GM23248 (cell line): ENCODE results near the gene ARID4B.

Experiments used
- EZH2 ChIP-seq: fragments of 200-600 bp; sonication (generic); IDR thresholded peaks from 2 replicates; pipeline ENCODE4 v1.6.1; 2018; ENCODE audit warnings: antibody characterized with exemption, mild to moderate bottlenecking; ENCODE audit not compliant: insufficient read depth, poor library complexity, severe bottlenecking
- EZH2phosphoT487 ChIP-seq: fragments of 200-600 bp; sonication (generic); IDR thresholded peaks from 2 replicates; pipeline ENCODE4 v1.6.1; 2018; ENCODE audit warnings: antibody characterized with exemption, moderate library complexity, mild to moderate bottlenecking, low read depth; ENCODE audit not compliant: insufficient read depth

DNA sequence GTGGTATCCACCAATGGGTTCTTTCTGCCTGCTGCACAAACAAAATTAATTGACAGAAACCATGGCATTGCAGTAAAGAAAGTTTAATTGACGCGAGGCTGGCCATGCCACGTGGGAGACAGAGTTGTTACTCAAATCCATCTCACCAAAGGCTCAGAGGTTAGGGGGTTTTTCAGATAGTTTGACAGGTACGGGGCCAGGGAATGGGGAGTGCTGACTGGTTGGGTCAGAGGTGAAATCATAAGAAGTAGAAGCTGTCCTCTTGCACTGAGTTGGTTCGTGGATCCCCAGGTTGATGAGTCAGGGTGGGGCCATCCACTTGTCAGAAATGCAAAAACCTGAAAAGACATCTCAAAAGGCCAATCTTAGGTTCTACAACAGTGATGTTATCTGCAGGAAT lies 38.3 kb upstream of the ARID4B start:
- no peak for TF ChIP-seq EZH2
- no peak for TF ChIP-seq EZH2phosphoT487
